MM.1S (cell line): ENCODE results near the gene MMP3.

ENCODE experiments used
- DNase-seq: peaks from one replicate; pipeline ENCODE4 v3.0.0-alpha.2; 2015
- H2AFZ ChIP-seq: fragments of 300-600 bp; sonication (generic); 2 replicates; pipeline ENCODE4 v1.6.0; 2016; ENCODE audit warnings: antibody characterized with exemption, low read length
- H3F3A ChIP-seq: fragments of 300-600 bp; sonication (generic); 2 replicates; pipeline ENCODE4 v1.6.1; 2016; ENCODE audit warnings: mild to moderate bottlenecking, antibody characterized with exemption, low read length, moderate library complexity, mixed read lengths; ENCODE audit not compliant: insufficient read depth
- H3K27ac ChIP-seq: fragments of 300-600 bp; sonication (generic); 2 replicates; pipeline ENCODE4 v1.5.1; 2016; ENCODE audit warnings: mild to moderate bottlenecking, low read length
- H3K27me3 ChIP-seq: fragments of 300-600 bp; sonication (generic); replicated peaks from 2 replicates; pipeline ENCODE4 v1.6.0; 2016; ENCODE audit warnings: low read length; ENCODE audit not compliant: insufficient read depth
- H3K36me3 ChIP-seq: fragments of 300-600 bp; sonication (generic); replicated peaks from 2 replicates; pipeline ENCODE4 v1.6.1; 2016; ENCODE audit warnings: mild to moderate bottlenecking, low read length, mixed read lengths; ENCODE audit not compliant: insufficient read depth
- H3K4me1 ChIP-seq: fragments of 300-600 bp; sonication (generic); 2 replicates; pipeline ENCODE4 v1.6.1; 2016; ENCODE audit warnings: low read length, mixed read lengths
- H3K4me2 ChIP-seq: fragments of 300-600 bp; sonication (generic); 2 replicates; pipeline ENCODE4 v1.6.0; 2016; ENCODE audit warnings: low read depth, low read length
- H3K4me3 ChIP-seq: fragments of 300-600 bp; sonication (generic); 2 replicates; pipeline ENCODE4 v1.5.1; 2016; ENCODE audit warnings: low read length, mixed read lengths
- H3K79me2 ChIP-seq: fragments of 300-600 bp; sonication (generic); 2 replicates; pipeline ENCODE4 v1.6.1; 2016; ENCODE audit warnings: mixed run types, low read length, mixed read lengths
- H3K9ac ChIP-seq: fragments of 300-600 bp; sonication (generic); 2 replicates; pipeline ENCODE4 v1.6.1; 2016; ENCODE audit warnings: low read length, mixed read lengths
- H3K9me2 ChIP-seq: fragments of 300-600 bp; sonication (generic); replicated peaks from 2 replicates; pipeline ENCODE4 v1.6.1; 2016; ENCODE audit warnings: mild to moderate bottlenecking, low read length, mixed read lengths; ENCODE audit not compliant: insufficient read depth
- H3K9me3 ChIP-seq: fragments of 300-600 bp; sonication (generic); replicated peaks from 2 replicates; pipeline ENCODE4 v1.6.1; 2016; ENCODE audit warnings: mild to moderate bottlenecking, low read length, mixed read lengths; ENCODE audit not compliant: insufficient read depth
- H4K20me1 ChIP-seq: fragments of 300-600 bp; sonication (generic); 2 replicates; pipeline ENCODE4 v1.6.1; 2016; ENCODE audit warnings: mild to moderate bottlenecking, low read length, moderate library complexity, mixed read lengths; ENCODE audit not compliant: insufficient read depth
- CTCF ChIP-seq: fragments of 300-600 bp; sonication (generic); IDR thresholded peaks from 2 replicates; pipeline ENCODE4 v1.5.1; 2016; ENCODE audit warnings: antibody characterized with exemption, low read length, mixed read lengths
- EZH2 ChIP-seq: fragments of 300-600 bp; sonication (generic); optimal IDR thresholded peaks from 2 replicates; pipeline ENCODE3; 2017; ENCODE audit warnings: low read depth, mild to moderate bottlenecking, antibody characterized with exemption, low read length, mixed read lengths
- EZH2phosphoT487 ChIP-seq: fragments of 300-600 bp; sonication (generic); IDR thresholded peaks from 2 replicates; pipeline ENCODE4 v1.6.1; 2018; ENCODE audit warnings: antibody characterized with exemption, low read length

MMP3 gene

GRCh38 chr11:102882389-102883024 is 39.1 kb upstream of the MMP3 start:
- Histone ChIP-seq H4K20me1 (no peaks in the 10 kb centered on the region), H3K36me3 (no peaks in the 10 kb centered on the region), H3K9me3 (no peaks in the 10 kb centered on the region), H3K4me2 (no peak overlapping the region), H3K27ac (no peak overlapping the region), H3K27me3 (no peaks in the 10 kb centered on the region), H3K4me1 (no peaks in the 10 kb centered on the region), H3F3A (no peaks in the 10 kb centered on the region), H3K9ac (no peak overlapping the region), H2AFZ (no peak overlapping the region), H3K9me2 (no peaks in the 10 kb centered on the region), H3K79me2 (no peaks in the 10 kb centered on the region), H3K4me3 (no peak overlapping the region)
- no peak for DNase-seq
- TF ChIP-seq EZH2phosphoT487 (no peak), EZH2 (no peak), CTCF (no peak)

- Histone ChIP-seq H3K79me2 (no peaks in the 10 kb centered on the region), H2AFZ (no peak overlapping the region), H3K4me3 (no peak overlapping the region), H4K20me1 (no peaks in the 10 kb centered on the region), H3K36me3 (no peaks in the 10 kb centered on the region), H3K27me3 (no peaks in the 10 kb centered on the region), H3K27ac (no peak overlapping the region), H3K4me2 (no peak overlapping the region), H3K4me1 (no peaks in the 10 kb centered on the region), H3F3A (no peaks in the 10 kb centered on the region), H3K9me3 (no peaks in the 10 kb centered on the region), H3K9ac (no peak overlapping the region), H3K9me2 (no peaks in the 10 kb centered on the region)
- no peak for DNase-seq
- TF ChIP-seq EZH2 = no peak
- no peak for TF ChIP-seq EZH2phosphoT487
- TF ChIP-seq CTCF = no peak
Measured at GRCh38 chr11:102879801-102880200, 36.4 kb upstream of the MMP3 start.

GRCh38 chr11:102878595-102878994 is 35.2 kb upstream of the MMP3 start:
- H3K4me3 ChIP-seq = no peak overlapping the region

More at GRCh38 chr11:102878595-102878994, 35.2 kb upstream of the MMP3 start:
- TF ChIP-seq EZH2 = no peak
- TF ChIP-seq EZH2phosphoT487 = no peak
- TF ChIP-seq CTCF = no peak
- no peak for DNase-seq
- Histone ChIP-seq H3K9me3 (no peaks in the 10 kb centered on the region), H3K4me2 (no peak overlapping the region), H3K27ac (no peak overlapping the region), H3K4me1 (no peaks in the 10 kb centered on the region), H3K36me3 (no peaks in the 10 kb centered on the region), H3F3A (no peaks in the 10 kb centered on the region), H3K9ac (no peak overlapping the region), H3K27me3 (no peaks in the 10 kb centered on the region), H3K9me2 (no peaks in the 10 kb centered on the region), H3K79me2 (no peaks in the 10 kb centered on the region), H2AFZ (no peak overlapping the region), H4K20me1 (no peaks in the 10 kb centered on the region)
